ENCODE measurements around the gene FRMD3. TPM values are rescaled to one million over a fixed set of nuclear protein-coding genes. Genes with fewer than 3 reads are reported as not detected.
A peak's percentile ranks its signal among the peaks of the same experiment; 100 is the strongest.

FRMD3 gene
- total and polyA plus RNA-seq, 8 donors: 1.3 to 18.0 (median 4.1) TPM

- TF ChIP-seq EP300 (IDR thresholded peaks at IDR 0.05): no peak
- TF ChIP-seq, protein P1, sequence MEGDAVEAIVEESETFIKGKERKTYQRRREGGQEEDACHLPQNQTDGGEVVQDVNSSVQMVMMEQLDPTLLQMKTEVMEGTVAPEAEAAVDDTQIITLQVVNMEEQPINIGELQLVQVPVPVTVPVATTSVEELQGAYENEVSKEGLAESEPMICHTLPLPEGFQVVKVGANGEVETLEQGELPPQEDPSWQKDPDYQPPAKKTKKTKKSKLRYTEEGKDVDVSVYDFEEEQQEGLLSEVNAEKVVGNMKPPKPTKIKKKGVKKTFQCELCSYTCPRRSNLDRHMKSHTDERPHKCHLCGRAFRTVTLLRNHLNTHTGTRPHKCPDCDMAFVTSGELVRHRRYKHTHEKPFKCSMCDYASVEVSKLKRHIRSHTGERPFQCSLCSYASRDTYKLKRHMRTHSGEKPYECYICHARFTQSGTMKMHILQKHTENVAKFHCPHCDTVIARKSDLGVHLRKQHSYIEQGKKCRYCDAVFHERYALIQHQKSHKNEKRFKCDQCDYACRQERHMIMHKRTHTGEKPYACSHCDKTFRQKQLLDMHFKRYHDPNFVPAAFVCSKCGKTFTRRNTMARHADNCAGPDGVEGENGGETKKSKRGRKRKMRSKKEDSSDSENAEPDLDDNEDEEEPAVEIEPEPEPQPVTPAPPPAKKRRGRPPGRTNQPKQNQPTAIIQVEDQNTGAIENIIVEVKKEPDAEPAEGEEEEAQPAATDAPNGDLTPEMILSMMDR (IDR thresholded peaks at IDR 0.05): no peak
- no peak for TF ChIP-seq POLR2AphosphoS5 (IDR thresholded peaks at IDR 0.05)
- no peak for TF ChIP-seq POLR2A (IDR thresholded peaks at IDR 0.05)
- no peak overlapping the region for H3K4me3 ChIP-seq
- WGBS, 5 donors: 73 to 81% (median 77%) methylated on average over 4 of the region's 4 CpGs
- no peak overlapping the region for H3K27ac ChIP-seq
- peaks cover 4 to 36% (median 12%) of the 10 kb centered on the region in 4 donors for H3K4me1 ChIP-seq
- no peaks in the 10 kb centered on the region for H3K9me3 ChIP-seq
- intact Hi-C loops (cut with DNase I; ENCODE audit: low total_unique reads): no loop called here
- peak in 1 of 2 donors; percentile 52 for DNase-seq
- H3K36me3 ChIP-seq: no peaks in the 10 kb centered on the region
- no peaks in the 10 kb centered on the region for H3K27me3 ChIP-seq
Measured at GRCh38 chr9:83425240-83425639, 113.0 kb downstream of the FRMD3 start.

GRCh38 chr9:83424831-83425230 is 113.4 kb downstream of the FRMD3 start:
- H3K4me3 ChIP-seq: no peak overlapping the region
- no peak overlapping the region for H3K27ac ChIP-seq
- H3K4me1 ChIP-seq: peaks cover 4 to 35% (median 12%) of the 10 kb centered on the region in 4 donors
- H3K9me3 ChIP-seq: no peaks in the 10 kb centered on the region
- WGBS, 5 donors: 44 to 75% (median 52%) methylated on average over 2 of the region's 2 CpGs
- H3K27me3 ChIP-seq: no peaks in the 10 kb centered on the region
- no peaks in the 10 kb centered on the region for H3K36me3 ChIP-seq
- no peak for DNase-seq
- TF ChIP-seq POLR2A (IDR thresholded peaks at IDR 0.05) (no peak), EP300 (IDR thresholded peaks at IDR 0.05) (no peak), POLR2AphosphoS5 (IDR thresholded peaks at IDR 0.05) (no peak)
- TF ChIP-seq, protein P1 (IDR thresholded peaks at IDR 0.05): no peak
- intact Hi-C loops (cut with DNase I; ENCODE audit: low total_unique reads): no loop called here

GRCh38 chr9:83423815-83424707 is 114.1 kb downstream of the FRMD3 start:
- intact Hi-C loops (cut with DNase I; ENCODE audit: low total_unique reads): no loop called here
- no peaks in the 10 kb centered on the region for H3K27me3 ChIP-seq
- 49 to 66% (median 57%) methylated on average over 14 of the region's 14 CpGs for WGBS, 5 donors
- TF ChIP-seq EP300 (IDR thresholded peaks at IDR 0.05): no peak
- TF ChIP-seq, protein P1 (IDR thresholded peaks at IDR 0.05): no peak
- TF ChIP-seq POLR2A (IDR thresholded peaks at IDR 0.05): no peak
- TF ChIP-seq POLR2AphosphoS5 (IDR thresholded peaks at IDR 0.05): no peak
- no peak overlapping the region for H3K4me3 ChIP-seq
- peak overlapping the region in 1 of 5 donors; percentile 43 for H3K27ac ChIP-seq
- DNase-seq: no peak
- no peaks in the 10 kb centered on the region for H3K9me3 ChIP-seq
- H3K36me3 ChIP-seq: no peaks in the 10 kb centered on the region
- H3K4me1 ChIP-seq: peaks cover 4 to 28% (median 12%) of the 10 kb centered on the region in 4 donors

- intact Hi-C loops (cut with DNase I; ENCODE audit: low total_unique reads): no loop called here
Measured at GRCh38 chr9:83422527-83422926, 115.7 kb downstream of the FRMD3 start.

More at GRCh38 chr9:83422527-83422926, 115.7 kb downstream of the FRMD3 start:
- Histone ChIP-seq H3K4me3 (no peak overlapping the region), H3K27me3 (no peaks in the 10 kb centered on the region), H3K4me1 (peaks cover 4 to 28% (median 12%) of the 10 kb centered on the region in 4 donors), H3K36me3 (no peaks in the 10 kb centered on the region), H3K9me3 (no peaks in the 10 kb centered on the region), H3K27ac (no peak overlapping the region)
- 57 to 75% (median 67%) methylated on average over 3 of the region's 3 CpGs for WGBS, 5 donors
- DNase-seq: peak in 1 of 2 donors; percentile 32
- no peak for TF ChIP-seq EP300 (IDR thresholded peaks at IDR 0.05)
- TF ChIP-seq POLR2AphosphoS5 (IDR thresholded peaks at IDR 0.05): no peak
